Testis (tissue), 2 donors: ENCODE results near the gene WIPF2.

Experiments used
- CTCF ChIP-seq, 3 experiments: fragments of 450-650 bp in 2 of 3; fragments of 200-600 bp in 1 of 3; sonication (generic) in 1 of 3; IDR thresholded peaks; one replicate each; pipeline ENCODE4 v1.5.1; 2016 to 2019; ENCODE audit warnings: antibody characterized with exemption in 3 of 3, mild to moderate bottlenecking in 2 of 3, moderate library complexity in 1 of 3
- POLR2A ChIP-seq: fragments of 450-650 bp; IDR thresholded peaks from one replicate; pipeline ENCODE4 v1.6.1; 2017; ENCODE audit warnings: antibody characterized with exemption, mild to moderate bottlenecking, moderate library complexity

GRCh38 chr17:40198576-40198975 lies 20.5 kb upstream of the WIPF2 start:
- TF ChIP-seq POLR2A, result no peak
- TF ChIP-seq CTCF (IDR thresholded peaks at IDR 0.05), result no peak
